ENCODE measurements around the gene OSR1. TPM values are rescaled to one million over a fixed set of nuclear protein-coding genes. Genes with fewer than 3 reads are reported as not detected.

Gene OSR1
- total RNA-seq, 2 experiments from 2014 or later = not detected

DNA sequence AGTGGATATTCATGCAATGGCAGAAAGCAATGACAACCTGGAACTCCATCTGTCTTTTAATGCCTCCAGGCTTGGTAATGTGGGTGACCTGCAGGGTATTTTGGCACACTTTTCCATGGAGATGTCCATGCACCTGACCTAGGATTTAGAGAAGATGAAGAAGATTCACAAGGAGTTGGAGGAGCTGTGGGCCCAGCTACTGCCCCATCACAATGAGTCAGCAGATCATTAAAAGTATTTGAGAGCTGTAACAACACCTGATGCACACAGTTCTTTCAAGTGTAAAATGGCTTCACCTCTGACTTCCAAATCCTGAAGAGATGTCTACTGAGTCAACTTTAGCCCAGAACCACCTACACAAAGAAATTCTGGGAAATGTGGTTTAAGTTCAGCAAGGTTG is 22.1 kb upstream of the OSR1 start:
- intact Hi-C loops (cut with DNase I, micrococcal nuclease) = no loop called here
- POLR2A ChIA-PET = no interaction called here
- H3K4me1 ChIP-seq (ENCODE audit: insufficient read depth, low read length) = no peaks in the 10 kb centered on the region
- Mint-ChIP-seq H3K4me1 (ENCODE audit: low read depth) (no peaks in the 10 kb centered on the region), H3K36me3 (ENCODE audit: low read depth) (no peaks in the 10 kb centered on the region), H3K27ac (no peak overlapping the region), H3K27me3 (peaks cover 60% of the 10 kb centered on the region), H3K9me3 (peaks cover 3% of the 10 kb centered on the region), H3K4me3 (no peak overlapping the region)
- no peak for TF ChIP-seq CTCF (IDR thresholded peaks at IDR 0.05)
- CTCF ChIA-PET = no interaction called here
- no peaks in the 10 kb centered on the region for H3K36me3 ChIP-seq (ENCODE audit: insufficient read depth, low read length)
- H3K4me3 ChIP-seq (ENCODE audit: low read length) = no peak overlapping the region
- ATAC-seq (ENCODE audit: poor library complexity) (no peak), DNase-seq (no peak)
- H3K9me3 ChIP-seq (ENCODE audit: control insufficient read depth in 1 of 2, insufficient read depth in 1 of 2, low read length in 2 of 2) = no peaks in the 10 kb centered on the region
- peaks cover 4 to 6% of the 10 kb centered on the region in 2 experiments for H3K27me3 ChIP-seq (ENCODE audit: control insufficient read depth in 1 of 2, insufficient read depth in 2 of 2, low read length in 2 of 2)
- H3K27ac ChIP-seq (ENCODE audit: low read depth in 1 of 2, low read length in 2 of 2) = no peak overlapping the region

DNA sequence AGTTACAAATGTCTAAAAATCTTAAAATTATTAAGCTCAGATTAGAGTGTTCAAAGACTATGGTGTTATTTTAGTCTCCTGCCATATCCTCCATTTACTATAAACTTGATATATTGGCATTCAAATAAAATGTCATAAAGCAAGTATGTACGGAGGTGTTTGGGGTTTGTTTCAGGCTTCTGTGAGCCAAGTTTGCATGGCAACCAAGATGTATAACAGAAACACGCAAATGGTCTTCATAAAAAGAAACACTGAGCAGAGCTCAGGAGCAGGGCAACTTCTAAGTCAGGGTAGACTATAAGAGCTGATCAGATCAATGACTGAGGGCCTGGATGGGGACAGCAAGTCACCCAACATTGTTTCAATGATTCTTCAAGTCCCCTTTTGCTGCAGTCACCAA is 20.5 kb upstream of the OSR1 start:
- ChIA-PET POLR2A (no interaction called here), CTCF (no interaction called here)
- Mint-ChIP-seq H3K9me3 (peaks cover 3% of the 10 kb centered on the region), H3K4me3 (no peak overlapping the region), H3K4me1 (ENCODE audit: low read depth) (no peaks in the 10 kb centered on the region), H3K27me3 (peaks cover 60% of the 10 kb centered on the region), H3K27ac (no peak overlapping the region), H3K36me3 (ENCODE audit: low read depth) (no peaks in the 10 kb centered on the region)
- ATAC-seq (ENCODE audit: poor library complexity) (no peak), DNase-seq (no peak)
- TF ChIP-seq CTCF (IDR thresholded peaks at IDR 0.05) = no peak
- Histone ChIP-seq H3K36me3 (ENCODE audit: insufficient read depth, low read length) (no peaks in the 10 kb centered on the region), H3K4me3 (ENCODE audit: low read length) (no peak overlapping the region), H3K27me3 (ENCODE audit: control insufficient read depth in 1 of 2, insufficient read depth in 2 of 2, low read length in 2 of 2) (peaks cover 6 to 10% of the 10 kb centered on the region in 2 experiments), H3K27ac (ENCODE audit: low read depth in 1 of 2, low read length in 2 of 2) (no peak overlapping the region), H3K9me3 (ENCODE audit: control insufficient read depth in 1 of 2, insufficient read depth in 1 of 2, low read length in 2 of 2) (no peaks in the 10 kb centered on the region), H3K4me1 (ENCODE audit: insufficient read depth, low read length) (no peaks in the 10 kb centered on the region)
- intact Hi-C loops (cut with DNase I, micrococcal nuclease) = no loop called here

DNA sequence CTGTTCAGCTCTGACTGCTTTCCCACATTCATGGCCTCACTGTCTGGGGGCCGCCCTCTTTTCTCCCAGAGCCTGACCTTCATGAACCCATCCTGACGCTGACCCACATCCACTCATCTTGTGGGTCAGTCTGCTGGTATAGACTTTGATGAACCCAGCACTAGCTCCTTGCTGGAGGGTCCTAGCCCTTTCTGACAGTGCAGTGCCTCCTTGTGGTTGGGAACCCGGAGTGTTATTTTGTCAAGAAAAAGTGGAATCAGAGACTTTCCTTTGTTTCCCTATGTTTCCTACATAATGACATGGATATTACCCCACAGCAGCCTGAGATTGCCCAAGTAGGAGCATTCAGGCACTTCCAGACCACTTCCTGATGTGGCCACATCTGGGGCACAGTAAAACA is 19.3 kb upstream of the OSR1 start:
- H3K27ac Mint-ChIP-seq = no peak overlapping the region
- Histone ChIP-seq H3K4me1 (ENCODE audit: insufficient read depth, low read length) (no peaks in the 10 kb centered on the region), H3K27me3 (ENCODE audit: control insufficient read depth in 1 of 2, insufficient read depth in 2 of 2, low read length in 2 of 2) (peaks cover 10 to 18% of the 10 kb centered on the region in 2 experiments), H3K36me3 (ENCODE audit: insufficient read depth, low read length) (no peaks in the 10 kb centered on the region), H3K4me3 (ENCODE audit: low read length) (no peak overlapping the region), H3K27ac (ENCODE audit: low read depth in 1 of 2, low read length in 2 of 2) (no peak overlapping the region), H3K9me3 (ENCODE audit: control insufficient read depth in 1 of 2, insufficient read depth in 1 of 2, low read length in 2 of 2) (no peaks in the 10 kb centered on the region)
- H3K4me1 Mint-ChIP-seq (ENCODE audit: low read depth) = no peaks in the 10 kb centered on the region
- peaks cover 3% of the 10 kb centered on the region for H3K9me3 Mint-ChIP-seq
- CTCF ChIA-PET = interaction anchor here (1.0 to 1.4 kb wide), 2 partner anchors 12 to 16 kb away, joined by 3 read pairs; no protein-coding TSS in a partner anchor
- POLR2A ChIA-PET = interaction anchor here (1.5 kb wide), 1 partner anchor 12 kb away, joined by 3 read pairs; no protein-coding TSS in a partner anchor
- intact Hi-C loops (cut with DNase I, micrococcal nuclease) = no loop called here
- H3K4me3 Mint-ChIP-seq = no peak overlapping the region
- peak in 1 of 14 experiments; percentile 16 for DNase-seq
- H3K36me3 Mint-ChIP-seq (ENCODE audit: low read depth) = no peaks in the 10 kb centered on the region
- no peak for ATAC-seq (ENCODE audit: poor library complexity)
- peaks cover 58% of the 10 kb centered on the region for H3K27me3 Mint-ChIP-seq
- TF ChIP-seq CTCF (IDR thresholded peaks at IDR 0.05) = no peak

Data from CD4-positive, alpha-beta T cell (primary cell).